ACC112 (cell line): ENCODE results near the gene RNF224.

Source experiments
- H2AFZ ChIP-seq: fragments of 200-600 bp; sonication (generic); one replicate; pipeline ENCODE4 v1.6.0; 2017; ENCODE audit warnings: antibody characterized with exemption, low read length; ENCODE audit not compliant: unreplicated experiment
- H3K27ac ChIP-seq: fragments of 200-600 bp; sonication (generic); 2 replicates; pipeline ENCODE4 v1.5.1; 2014; ENCODE audit warnings: low read depth, mild to moderate bottlenecking, antibody characterized with exemption, low read length, moderate library complexity
- H3K27me3 ChIP-seq: fragments of 200-600 bp; sonication (generic); 2 replicates; pipeline ENCODE4 v1.6.1; 2014; ENCODE audit warnings: mild to moderate bottlenecking, antibody characterized with exemption, low read length, moderate library complexity, mixed read lengths; ENCODE audit not compliant: insufficient read depth
- H3K36me3 ChIP-seq: fragments of 200-600 bp; sonication (generic); 2 replicates; pipeline ENCODE4 v1.6.1; 2016; ENCODE audit warnings: mild to moderate bottlenecking, antibody characterized with exemption, low read length, moderate library complexity, mixed read lengths; ENCODE audit not compliant: insufficient read depth
- H3K4me1 ChIP-seq: fragments of 200-600 bp; sonication (generic); one replicate; pipeline ENCODE4 v1.6.1; 2016; ENCODE audit warnings: low read length, mixed read lengths; ENCODE audit not compliant: insufficient read depth, unreplicated experiment, control insufficient read depth
- H3K4me3 ChIP-seq: fragments of 200-600 bp; sonication (generic); 2 replicates; pipeline ENCODE4 v1.5.1; 2014; ENCODE audit warnings: mild to moderate bottlenecking, low read depth, low read length
- H3K79me2 ChIP-seq: fragments of 200-600 bp; sonication (generic); one replicate; pipeline ENCODE4 v1.6.0; 2016; ENCODE audit warnings: low read length; ENCODE audit not compliant: control insufficient read depth, unreplicated experiment, insufficient read depth

RNF224 gene

DNA sequence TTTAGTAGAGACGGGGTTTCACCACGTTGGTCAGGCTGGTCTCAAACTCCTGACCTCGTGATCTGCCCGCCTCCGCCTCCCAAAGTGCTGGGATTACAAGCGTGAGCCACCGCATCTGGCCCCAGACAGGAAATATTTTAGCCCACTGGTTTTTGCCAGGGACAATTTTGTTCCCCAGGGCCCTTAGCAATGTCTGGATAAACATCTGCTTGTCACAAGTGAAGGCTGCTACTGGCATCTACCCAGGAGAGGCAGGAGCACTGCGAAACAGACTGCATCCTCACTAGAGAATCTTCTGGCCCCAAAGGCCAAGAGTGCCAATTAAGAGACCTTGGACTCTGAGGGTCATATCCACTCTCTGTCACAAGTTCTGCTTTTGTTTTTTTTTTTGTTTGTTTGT lies 24.3 kb upstream of the RNF224 start:
- Histone ChIP-seq H3K36me3 (no peaks in the 10 kb centered on the region), H2AFZ (no peak overlapping the region), H3K27ac (no peak overlapping the region), H3K4me1 (peaks cover 21% of the 10 kb centered on the region), H3K27me3 (no peaks in the 10 kb centered on the region), H3K4me3 (no peak overlapping the region), H3K79me2 (peaks cover 37% of the 10 kb centered on the region)

DNA sequence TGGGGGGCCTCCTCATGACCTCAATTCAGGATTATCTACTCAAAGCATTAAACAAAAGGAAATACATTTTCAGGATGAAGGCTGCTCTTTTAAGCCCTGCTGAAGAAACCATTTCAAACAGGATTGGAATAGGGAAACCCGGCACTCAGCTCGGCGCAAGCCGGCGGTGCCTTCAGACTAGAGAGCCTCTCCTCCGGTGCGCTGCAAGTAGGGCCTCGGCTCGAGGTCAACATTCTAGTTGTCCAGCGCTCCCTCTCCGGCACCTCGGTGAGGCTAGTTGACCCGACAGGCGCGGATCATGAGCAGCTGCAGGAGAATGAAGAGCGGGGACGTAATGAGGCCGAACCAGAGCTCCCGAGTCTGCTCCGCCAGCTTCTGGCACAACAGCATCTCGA lies 22.6 kb upstream of the RNF224 start:
- Histone ChIP-seq H3K4me3 (peak overlapping the region; percentile 100), H3K36me3 (no peaks in the 10 kb centered on the region), H3K4me1 (peaks cover 17% of the 10 kb centered on the region), H2AFZ (no peak overlapping the region), H3K27ac (no peak overlapping the region), H3K79me2 (peaks cover 36% of the 10 kb centered on the region), H3K27me3 (no peaks in the 10 kb centered on the region)

DNA sequence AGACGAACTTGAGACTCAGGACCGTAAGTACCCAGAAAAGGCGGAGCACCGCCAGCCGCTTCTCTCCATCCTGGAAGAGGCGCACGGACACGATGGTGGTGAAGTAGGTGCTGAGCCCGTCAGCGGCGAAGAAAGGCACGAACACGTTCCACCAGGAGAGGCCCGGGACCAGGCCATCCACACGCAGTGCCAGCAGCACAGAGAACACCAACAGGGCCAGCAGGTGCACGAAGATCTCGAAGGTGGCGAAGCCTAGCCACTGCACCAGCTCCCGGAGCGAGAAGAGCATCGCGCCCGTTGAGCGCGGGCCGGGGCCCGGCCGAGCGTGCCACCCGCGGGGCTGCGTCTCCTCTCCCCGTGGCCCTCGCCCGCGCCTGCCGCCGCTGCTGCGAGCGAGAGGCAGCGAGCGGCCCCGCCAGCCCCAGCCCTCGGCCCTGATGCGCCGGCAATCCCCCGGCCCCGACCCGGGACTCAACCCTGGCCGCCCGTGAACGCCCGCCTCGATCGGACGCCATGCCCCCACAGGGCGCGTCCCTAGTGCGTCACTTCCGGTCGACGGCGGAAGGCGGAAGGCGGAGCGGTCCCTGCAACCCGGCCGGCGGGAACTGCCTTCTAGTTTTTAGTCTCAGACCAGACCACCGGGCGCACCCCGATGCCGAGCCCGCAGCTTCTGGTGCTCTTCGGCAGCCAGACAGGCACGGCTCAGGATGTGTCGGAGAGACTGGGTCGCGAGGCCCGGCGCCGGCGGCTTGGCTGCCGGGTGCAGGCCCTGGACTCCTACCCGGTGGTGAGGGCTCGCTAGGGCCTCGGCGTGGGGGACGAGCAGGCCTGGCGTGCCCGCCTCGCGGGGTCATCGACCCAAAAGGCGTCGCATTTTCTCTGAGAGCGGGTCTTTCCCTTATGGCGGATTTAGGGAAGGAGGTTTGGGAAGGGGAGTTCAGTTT lies 21.9 kb upstream of the RNF224 start, which contains the start of the genes NDOR1 and TMEM203:
Gene NDOR1, plus strand, starts transcription at position 575 of the 944 bp plus-strand sequence. Its CDS starts 78 bp downstream, at position 653.
Gene TMEM203, minus strand, starts transcription at position 523 of the 944 bp plus-strand sequence. Its CDS starts 234 bp downstream, at position 289.
- peaks cover 36% of the 10 kb centered on the region for H3K79me2 ChIP-seq
- no peaks in the 10 kb centered on the region for H3K36me3 ChIP-seq
- H2AFZ ChIP-seq: peak within 1 kb of the TSS; percentile 76

DNA sequence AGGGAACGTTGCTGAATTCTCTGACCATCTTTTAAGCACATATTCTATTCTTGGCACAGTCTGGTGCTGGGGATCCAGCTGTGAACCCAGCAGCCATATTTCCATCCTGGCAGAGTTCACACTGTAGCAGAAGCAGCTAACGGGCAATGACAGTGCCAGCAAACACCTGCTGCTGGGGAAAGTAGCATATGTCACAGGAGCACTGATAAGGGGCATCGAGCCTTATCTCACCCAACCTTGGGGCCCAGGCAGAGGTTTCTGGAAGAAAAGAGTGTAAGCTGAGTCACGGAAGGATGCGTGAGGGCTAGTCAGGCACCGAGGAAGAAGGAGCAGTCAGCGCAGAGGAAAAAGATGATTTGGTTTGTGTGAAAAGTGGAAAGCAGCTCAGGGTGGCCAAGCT lies 20.7 kb upstream of the RNF224 start:
- Histone ChIP-seq H2AFZ (no peak overlapping the region), H3K27me3 (no peaks in the 10 kb centered on the region), H3K4me1 (peaks cover 12% of the 10 kb centered on the region), H3K36me3 (no peaks in the 10 kb centered on the region), H3K27ac (no peak overlapping the region), H3K4me3 (peak overlapping the region; percentile 100), H3K79me2 (peaks cover 36% of the 10 kb centered on the region)

More for the DNA sequence above, 21.9 kb upstream of the RNF224 start, which contains the start of the genes NDOR1 and TMEM203:
- no peaks in the 10 kb centered on the region for H3K27me3 ChIP-seq
- H3K27ac ChIP-seq: peak within 1 kb of the TSS; percentile 44; the same call in 1 of the 2 replicates
- H3K4me1 ChIP-seq: peaks cover 17% of the 10 kb centered on the region
- peak within 1 kb of the TSS; percentile 100 for H3K4me3 ChIP-seq

DNA sequence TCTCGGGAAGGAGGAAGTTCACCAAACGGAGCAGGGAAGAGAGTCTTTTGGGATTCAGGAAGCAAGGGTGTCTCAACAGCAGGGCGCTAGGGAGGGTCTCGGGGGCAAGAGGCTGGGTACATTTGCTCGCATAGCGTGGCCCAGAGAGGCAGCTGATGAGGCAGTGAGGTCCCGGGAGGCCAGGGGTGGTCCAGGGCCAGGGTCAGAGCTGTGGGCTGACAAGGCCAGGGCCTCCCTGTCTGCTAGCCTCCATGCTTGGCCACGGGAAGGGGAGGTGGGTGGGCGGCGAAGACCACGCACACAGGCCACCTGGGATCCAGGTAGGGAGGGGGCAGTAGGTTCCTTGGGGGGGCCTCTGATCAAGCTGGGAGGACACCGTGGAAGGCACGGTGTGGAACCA lies 15.8 kb upstream of the RNF224 start:
- Histone ChIP-seq H3K27ac (no peak overlapping the region), H3K4me3 (no peak overlapping the region), H3K36me3 (no peaks in the 10 kb centered on the region), H3K79me2 (peaks cover 12% of the 10 kb centered on the region), H3K27me3 (no peaks in the 10 kb centered on the region), H2AFZ (no peak overlapping the region), H3K4me1 (peaks cover 5% of the 10 kb centered on the region)

DNA sequence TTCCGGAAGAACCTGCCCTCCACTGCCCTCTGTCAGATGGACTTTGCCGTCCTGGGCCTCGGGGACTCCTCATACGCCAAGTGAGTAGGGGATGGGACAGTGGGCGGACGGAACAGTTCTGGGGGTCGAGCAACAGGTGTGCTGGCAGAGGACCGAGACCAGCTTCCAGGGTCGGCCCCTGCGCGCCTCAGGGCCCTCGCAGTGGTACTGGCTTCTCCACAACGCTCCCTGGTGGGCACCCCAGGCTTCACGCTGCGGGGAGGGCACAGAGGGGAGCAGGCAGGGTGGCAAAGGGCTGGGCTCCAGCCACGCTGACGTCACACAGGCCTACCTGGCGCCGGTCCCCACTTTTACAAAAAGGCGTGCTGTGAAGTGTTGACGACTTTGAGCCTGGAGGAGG lies 14.8 kb upstream of the RNF224 start:
- Histone ChIP-seq H3K36me3 (no peaks in the 10 kb centered on the region), H3K27ac (peak overlapping the region; percentile 26; the same call in 1 of the 2 replicates), H3K27me3 (no peaks in the 10 kb centered on the region), H3K4me1 (peaks cover 15% of the 10 kb centered on the region), H2AFZ (no peak overlapping the region), H3K4me3 (no peak overlapping the region), H3K79me2 (peaks cover 2% of the 10 kb centered on the region)

DNA sequence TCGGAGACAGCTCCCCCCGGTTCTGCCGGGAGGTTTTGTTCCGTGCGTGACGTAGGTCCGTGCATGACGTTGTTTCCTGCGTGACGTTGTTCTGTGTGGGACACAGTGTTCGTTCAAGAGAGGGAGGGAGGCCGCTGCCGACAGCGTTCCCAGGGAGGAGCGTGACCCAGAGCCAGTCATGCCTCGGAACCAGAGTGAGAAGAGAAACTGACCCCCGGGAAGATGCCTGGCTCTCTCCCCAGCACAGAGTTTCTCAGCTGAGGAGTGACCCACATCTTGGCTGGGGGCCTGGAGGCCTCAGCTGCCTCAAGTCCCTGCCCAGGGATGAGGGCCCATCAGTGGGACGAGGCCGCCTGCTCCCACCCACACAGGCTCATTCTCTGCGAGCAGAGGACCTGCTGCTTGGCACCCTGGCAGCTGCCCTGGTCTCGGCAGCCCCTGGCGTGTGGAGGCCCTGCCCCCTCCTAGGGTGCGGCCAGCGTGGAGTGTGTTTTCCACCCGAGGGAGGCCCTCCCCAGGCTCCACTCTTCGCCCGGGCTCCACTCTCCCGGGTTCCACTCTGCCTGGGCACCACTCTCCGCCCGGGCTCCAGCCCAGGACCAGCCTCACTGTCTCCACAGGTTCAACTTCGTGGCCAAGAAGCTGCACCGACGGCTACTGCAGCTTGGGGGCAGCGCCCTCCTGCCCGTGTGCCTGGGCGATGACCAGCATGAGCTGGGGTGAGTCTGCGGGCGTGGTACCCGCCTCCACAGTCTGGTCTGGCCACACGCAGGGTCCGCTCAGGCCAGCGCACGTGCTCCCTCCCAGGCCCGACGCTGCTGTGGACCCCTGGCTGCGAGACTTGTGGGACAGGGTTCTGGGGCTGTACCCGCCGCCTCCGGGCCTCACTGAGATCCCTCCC lies 13.9 kb upstream of the RNF224 start:
- H3K27ac ChIP-seq: peak overlapping the region; percentile 53
- peaks cover 21% of the 10 kb centered on the region for H3K4me1 ChIP-seq
- no peaks in the 10 kb centered on the region for H3K36me3 ChIP-seq

DNA sequence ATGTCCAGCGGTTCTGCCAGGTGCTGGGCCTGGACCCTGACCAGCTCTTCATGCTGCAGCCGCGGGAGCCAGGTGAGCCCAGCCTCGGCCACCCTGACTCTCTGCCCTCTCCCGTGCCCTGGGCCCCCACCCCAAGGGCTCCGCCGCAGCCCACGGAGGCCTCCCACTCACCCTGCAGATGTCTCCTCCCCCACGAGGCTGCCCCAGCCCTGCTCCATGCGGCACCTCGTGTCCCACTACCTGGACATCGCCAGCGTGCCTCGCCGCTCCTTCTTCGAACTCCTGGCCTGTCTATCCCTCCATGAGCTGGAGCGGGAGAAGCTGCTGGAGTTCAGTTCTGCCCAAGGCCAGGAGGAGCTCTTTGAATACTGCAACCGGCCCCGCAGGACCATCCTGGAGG lies 12.7 kb upstream of the RNF224 start:
- Histone ChIP-seq H3K4me1 (peaks cover 29% of the 10 kb centered on the region), H3K27ac (no peak overlapping the region), H2AFZ (no peak overlapping the region), H3K27me3 (no peaks in the 10 kb centered on the region), H3K4me3 (no peak overlapping the region), H3K79me2 (no peaks in the 10 kb centered on the region), H3K36me3 (no peaks in the 10 kb centered on the region)

More for the DNA sequence above, 13.9 kb upstream of the RNF224 start:
- H2AFZ ChIP-seq: no peak overlapping the region
- no peaks in the 10 kb centered on the region for H3K79me2 ChIP-seq
- no peaks in the 10 kb centered on the region for H3K27me3 ChIP-seq
- H3K4me3 ChIP-seq: no peak overlapping the region

GRCh38 chr9:137215196-137215986 lies 11.9 kb upstream of the RNF224 start:
- H3K4me1 ChIP-seq: peaks cover 29% of the 10 kb centered on the region
- H3K4me3 ChIP-seq: no peak overlapping the region
- no peaks in the 10 kb centered on the region for H3K79me2 ChIP-seq
- H3K27ac ChIP-seq: no peak overlapping the region
- H3K27me3 ChIP-seq: no peaks in the 10 kb centered on the region
- H2AFZ ChIP-seq: no peak overlapping the region
- no peaks in the 10 kb centered on the region for H3K36me3 ChIP-seq
